Stomach (tissue), 9 donors: ENCODE measurements around the gene CES4A. TPM values are rescaled to one million over a fixed set of nuclear protein-coding genes. Genes with fewer than 3 reads are reported as not detected.
A peak's percentile ranks its signal among the peaks of the same experiment; 100 is the strongest.
"Not testable (repeated sequence)": the region's sequence is repeated elsewhere in the genome, so short reads cannot be mapped to it uniquely, and the experiment has no call there.

Experiments
- DNase-seq, 2 donors: peaks; one replicate each; pipeline versions ENCODE4 v3.0.0 to v3.0.0-alpha.2; 2013 to 2019
- H3K27ac ChIP-seq, 5 donors: fragments of 200-600 bp in 4 of 5; sonication (generic) in 4 of 5; one replicate each; pipeline ENCODE4 v1.5.1; 2013 to 2019; ENCODE audit warnings: mild to moderate bottlenecking in 1 of 5, moderate library complexity in 1 of 5
- H3K27me3 ChIP-seq, 3 donors: fragments of 200-600 bp; sonication (generic); one replicate each; pipeline ENCODE4 v1.5.1; 2017 to 2019; ENCODE audit warnings: mixed run types in 1 of 3
- H3K36me3 ChIP-seq, 4 donors: fragments of 200-600 bp; sonication (generic); 1 replicate in 3 of 4; 2 replicates in 1 of 4; pipeline ENCODE4 v1.5.1; 2016 to 2019
- H3K4me1 ChIP-seq, 4 donors: fragments of 200-600 bp; sonication (generic); one replicate each; pipeline ENCODE4 v1.5.1; 2016 to 2019
- H3K4me3 ChIP-seq, 4 donors: fragments of 200-600 bp; sonication (generic) in 3 of 4; one replicate each; pipeline ENCODE4 v1.5.1; 2016 to 2019; ENCODE audit warnings: mild to moderate bottlenecking in 1 of 4
- H3K9me3 ChIP-seq, 4 donors: fragments of 200-600 bp; sonication (generic); one replicate each; pipeline ENCODE4 v1.5.1; 2016 to 2019
- EP300 ChIP-seq: sonication (generic); formaldehyde crosslinking; IDR thresholded peaks from one replicate; pipeline ENCODE4 v1.6.1; 2017; ENCODE audit warnings: antibody characterized with exemption
- POLR2A ChIP-seq, 4 donors: fragments of 450-650 bp; IDR thresholded peaks; one replicate each; pipeline ENCODE4 v1.6.1; 2016; ENCODE audit warnings: antibody characterized with exemption in 4 of 4, control low read depth in 2 of 4, mild to moderate bottlenecking in 1 of 4, moderate library complexity in 1 of 4
- POLR2AphosphoS5 ChIP-seq, 3 donors: sonication (generic); formaldehyde crosslinking; IDR thresholded peaks; one replicate each; pipeline ENCODE4 v1.6.1; 2016; ENCODE audit warnings: antibody characterized with exemption in 3 of 3
- WGBS, 5 donors: extraction: QIAGEN DNeasy Blood & Tissue Kit in 3 of 5; methylation state at CpG; one replicate each; pipeline versions ENCODE4 v1.1.5 to v1.1.7; 2013 to 2018; 5-methylcytosine and 5-hydroxymethylcytosine counted together
- intact Hi-C: fragments of 100-400 bp; cut with DNase I; formaldehyde crosslinking; loops from one replicate; pipeline ENCODE4 v1.15.1; 2023; ENCODE audit warnings: low total_unique reads
- polyA plus RNA-seq, 3 donors: library from polyadenylated mRNA; stranded (reverse); fragments of 200-250 nt; gene quantifications; one replicate each; pipeline ENCODE4 v1.2.3, GENCODE V29; 2013
- total RNA-seq, 5 donors: library from RNA; depleted of rRNA; stranded (reverse); fragments of >200 nt; gene quantifications; one replicate each; pipeline versions ENCODE4 v1.1.0 to v1.2.3, GENCODE V29; 2014 to 2016
- TF ChIP-seq, protein P1 (sequence below), 7 experiments: fragments of 450-650 bp in 4 of 7; fragments of 200-600 bp in 3 of 7; sonication (generic) in 3 of 7; IDR thresholded peaks; one replicate each; pipeline ENCODE4 v1.5.1; 2016 to 2019; ENCODE audit warnings: antibody characterized with exemption in 7 of 7, control low read depth in 2 of 7, mild to moderate bottlenecking in 1 of 7
- donor health status: healthy with polysubstance abuse.
- donor health status: Bipolar disorder and iron deficiency.
- donor health status: healthy.

Gene CES4A
- total and polyA plus RNA-seq, 8 donors, result 3.2 to 22.3 (median 5.5) TPM

DNA sequence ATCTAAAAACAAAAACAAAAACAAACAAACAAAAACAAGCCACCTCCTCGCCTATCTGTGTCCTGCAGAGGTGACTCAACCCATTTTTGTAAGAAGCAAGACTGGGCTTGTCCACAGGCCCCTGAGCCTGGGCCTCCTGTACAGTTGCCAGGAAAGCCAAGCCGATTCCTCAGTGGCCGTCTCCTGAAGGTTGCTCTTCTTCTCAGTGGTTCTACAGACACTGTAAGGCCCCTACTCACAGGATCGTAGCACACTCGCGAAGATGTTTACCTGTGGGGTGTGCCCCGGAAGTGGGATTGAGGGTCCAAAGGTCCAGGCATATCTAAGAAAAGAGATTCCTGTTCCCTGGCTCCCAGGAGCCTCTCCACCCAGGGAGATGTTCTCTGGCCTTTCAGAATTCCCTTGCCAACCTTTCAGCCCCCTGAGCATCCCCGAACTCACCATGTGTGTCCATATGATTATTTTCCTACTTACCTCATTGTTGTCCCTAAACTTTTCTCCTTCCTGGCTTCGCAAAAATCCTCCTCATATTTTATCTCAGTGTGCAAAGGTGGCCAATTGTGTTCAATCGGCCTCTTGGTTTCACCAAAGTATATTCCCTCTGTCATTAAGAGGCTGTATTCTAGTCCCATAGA is 34.8 kb upstream of the CES4A start:
- Histone ChIP-seq H3K4me3 (no peak overlapping the region), H3K36me3 (no peaks in the 10 kb centered on the region), H3K27ac (no peak overlapping the region), H3K4me1 (peaks cover 5 to 6% (median 6%) of the 10 kb centered on the region in 4 donors), H3K27me3 (peaks cover 0 to 28% (median 7%) of the 10 kb centered on the region in 3 donors), H3K9me3 (no peaks in the 10 kb centered on the region)
- peak; percentile 28 to 66 for DNase-seq
- TF ChIP-seq POLR2A (IDR thresholded peaks at IDR 0.05), result no peak
- TF ChIP-seq, protein P1, sequence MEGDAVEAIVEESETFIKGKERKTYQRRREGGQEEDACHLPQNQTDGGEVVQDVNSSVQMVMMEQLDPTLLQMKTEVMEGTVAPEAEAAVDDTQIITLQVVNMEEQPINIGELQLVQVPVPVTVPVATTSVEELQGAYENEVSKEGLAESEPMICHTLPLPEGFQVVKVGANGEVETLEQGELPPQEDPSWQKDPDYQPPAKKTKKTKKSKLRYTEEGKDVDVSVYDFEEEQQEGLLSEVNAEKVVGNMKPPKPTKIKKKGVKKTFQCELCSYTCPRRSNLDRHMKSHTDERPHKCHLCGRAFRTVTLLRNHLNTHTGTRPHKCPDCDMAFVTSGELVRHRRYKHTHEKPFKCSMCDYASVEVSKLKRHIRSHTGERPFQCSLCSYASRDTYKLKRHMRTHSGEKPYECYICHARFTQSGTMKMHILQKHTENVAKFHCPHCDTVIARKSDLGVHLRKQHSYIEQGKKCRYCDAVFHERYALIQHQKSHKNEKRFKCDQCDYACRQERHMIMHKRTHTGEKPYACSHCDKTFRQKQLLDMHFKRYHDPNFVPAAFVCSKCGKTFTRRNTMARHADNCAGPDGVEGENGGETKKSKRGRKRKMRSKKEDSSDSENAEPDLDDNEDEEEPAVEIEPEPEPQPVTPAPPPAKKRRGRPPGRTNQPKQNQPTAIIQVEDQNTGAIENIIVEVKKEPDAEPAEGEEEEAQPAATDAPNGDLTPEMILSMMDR (IDR thresholded peaks at IDR 0.05), result no peak
- no peak for TF ChIP-seq POLR2AphosphoS5 (IDR thresholded peaks at IDR 0.05)
- TF ChIP-seq EP300, result no peak
- intact Hi-C loops, result no loop called here
- 44 to 58% (median 54%) methylated on average over 10 of the region's 10 CpGs for WGBS, 5 donors

DNA sequence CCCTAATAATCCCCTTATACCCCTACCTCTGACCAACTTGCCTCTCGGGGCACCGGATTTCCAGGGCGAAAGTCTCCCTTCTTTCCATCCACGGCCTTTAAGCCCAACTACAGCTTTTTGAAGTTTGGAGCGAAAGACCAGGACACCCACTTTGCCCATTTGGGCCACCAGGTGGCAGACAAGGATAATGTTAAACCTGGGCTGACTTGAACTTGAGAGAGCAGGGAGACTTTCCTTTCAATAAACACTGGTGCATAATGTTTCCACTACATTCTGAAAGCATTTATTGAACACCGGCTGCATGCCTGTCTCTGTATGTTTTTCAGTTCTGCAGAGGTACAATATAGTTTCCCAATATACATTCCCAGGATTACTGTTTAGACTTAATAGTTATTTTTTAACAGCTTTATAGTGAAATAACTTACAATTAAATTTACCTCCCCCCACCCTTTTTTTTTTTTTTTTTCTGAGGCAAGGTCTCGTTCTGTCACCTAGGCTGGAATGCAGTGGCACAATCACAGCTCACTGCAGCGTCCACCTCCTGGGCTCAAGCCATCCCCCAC is 34.2 kb upstream of the CES4A start:
- Histone ChIP-seq H3K27ac (no peak overlapping the region), H3K4me1 (peaks cover 0 to under 1% (median 0%) of the 10 kb centered on the region in 4 donors), H3K27me3 (peaks cover 0 to 22% (median 1%) of the 10 kb centered on the region in 3 donors), H3K4me3 (no peak overlapping the region), H3K36me3 (no peaks in the 10 kb centered on the region), H3K9me3 (no peaks in the 10 kb centered on the region)
- WGBS, 5 donors, result 11 to 15% (median 14%) methylated on average over 8 of the region's 8 CpGs
- intact Hi-C loops, result no loop called here
- TF ChIP-seq, protein P1 (IDR thresholded peaks at IDR 0.05), result peak in 5 of 7 experiments; percentile 32 to 81 (median 73)
- TF ChIP-seq POLR2A (IDR thresholded peaks at IDR 0.05), result no peak
- no peak for TF ChIP-seq EP300
- TF ChIP-seq POLR2AphosphoS5 (IDR thresholded peaks at IDR 0.05), result no peak
- peak; percentile 84 to 91 for DNase-seq

GRCh38 chr16:66955363-66956153 is 32.8 kb upstream of the CES4A start:
- H3K27me3 ChIP-seq, H3K27ac ChIP-seq, DNase-seq, H3K9me3 ChIP-seq, H3K4me1 ChIP-seq, intact Hi-C loops, H3K4me3 ChIP-seq, H3K36me3 ChIP-seq: not testable (repeated sequence)
- WGBS, 5 donors, result 67 to 80% (median 72%) methylated on average over 16 to 17 of the region's 17 CpGs

DNA sequence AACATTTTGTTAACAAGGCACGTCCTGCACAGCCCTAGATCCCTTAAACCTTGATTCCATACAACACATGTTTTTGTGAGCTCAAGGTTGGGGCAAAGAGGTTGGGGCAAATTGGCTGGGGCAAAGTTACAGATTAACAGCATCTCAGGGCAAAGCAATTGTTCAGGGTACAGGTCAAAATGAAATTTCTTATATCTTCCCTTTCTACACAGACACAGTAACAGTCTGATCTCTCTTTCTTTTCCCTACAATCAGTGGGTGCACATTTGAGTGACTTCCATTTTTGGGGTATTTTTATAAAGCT is 32.3 kb upstream of the CES4A start:
- WGBS, 5 donors, result 38 to 78% (median 69%) methylated on average over 1 of the region's 1 CpG
- H3K4me3 ChIP-seq, H3K9me3 ChIP-seq, intact Hi-C loops, H3K36me3 ChIP-seq, H3K4me1 ChIP-seq, H3K27me3 ChIP-seq, DNase-seq, H3K27ac ChIP-seq: not testable (repeated sequence)

- H3K27me3 ChIP-seq, result peaks cover 0 to 4% (median 0%) of the 10 kb centered on the region in 3 donors
- WGBS, 5 donors, result 70 to 78% (median 76%) methylated on average over 7 of the region's 7 CpGs
- H3K27ac ChIP-seq, result no peak overlapping the region
- no peak for DNase-seq
- H3K9me3 ChIP-seq, result no peaks in the 10 kb centered on the region
- peaks cover 0 to 26% (median 11%) of the 10 kb centered on the region in 4 donors for H3K4me1 ChIP-seq
- intact Hi-C loops, result no loop called here
- no peak overlapping the region for H3K4me3 ChIP-seq
- no peak for TF ChIP-seq POLR2AphosphoS5 (IDR thresholded peaks at IDR 0.05)
- no peak for TF ChIP-seq POLR2A (IDR thresholded peaks at IDR 0.05)
- TF ChIP-seq, protein P1 (IDR thresholded peaks at IDR 0.05), result no peak
- no peak for TF ChIP-seq EP300
- H3K36me3 ChIP-seq, result no peaks in the 10 kb centered on the region
Observed at GRCh38 chr16:66958857-66959703, 29.3 kb upstream of the CES4A start.
